ENCODE results near the gene PYGM.

Gene PYGM

GRCh38 chr11:64796757-64797541, 37.2 kb upstream of the PYGM start:
- no peak for TF ChIP-seq CTCF (IDR thresholded peaks at IDR 0.05; ENCODE audit: low read depth, low read length)
- no peak for DNase-seq (ENCODE audit: low read depth, low spot score)
- no peak overlapping the region for H3K4me3 ChIP-seq (ENCODE audit: low read depth, low read length)
- in situ Hi-C loops (cut with HindIII; ENCODE audit: low sequenced_read_pairs): no loop called here

- TF ChIP-seq CTCF (IDR thresholded peaks at IDR 0.05; ENCODE audit: low read depth, low read length): no peak
- in situ Hi-C loops (cut with HindIII; ENCODE audit: low sequenced_read_pairs): no loop called here
- no peak for DNase-seq (ENCODE audit: low read depth, low spot score)
- H3K4me3 ChIP-seq (ENCODE audit: low read depth, low read length): no peak overlapping the region
These were observed 36.4 kb upstream of the PYGM start for GRCh38 chr11:64796047-64796756.

GRCh38 chr11:64794526-64794925, 34.8 kb upstream of the PYGM start:
- DNase-seq (ENCODE audit: low read depth, low spot score): no peak
- H3K4me3 ChIP-seq (ENCODE audit: low read depth, low read length): no peak overlapping the region
- in situ Hi-C loops (cut with HindIII; ENCODE audit: low sequenced_read_pairs): no loop called here
- no peak for TF ChIP-seq CTCF (IDR thresholded peaks at IDR 0.05; ENCODE audit: low read depth, low read length)

- in situ Hi-C loops (cut with HindIII; ENCODE audit: low sequenced_read_pairs): no loop called here
- TF ChIP-seq CTCF (IDR thresholded peaks at IDR 0.05; ENCODE audit: low read depth, low read length): no peak
- H3K4me3 ChIP-seq (ENCODE audit: low read depth, low read length): no peak overlapping the region
- DNase-seq (ENCODE audit: low read depth, low spot score): no peak
These were observed 33.7 kb upstream of the PYGM start for GRCh38 chr11:64793271-64794160.

GRCh38 chr11:64792482-64792881, 32.7 kb upstream of the PYGM start:
- no peak for TF ChIP-seq CTCF (IDR thresholded peaks at IDR 0.05; ENCODE audit: low read depth, low read length)
- DNase-seq (ENCODE audit: low read depth, low spot score): no peak
- H3K4me3 ChIP-seq (ENCODE audit: low read depth, low read length): no peak overlapping the region
- in situ Hi-C loops (cut with HindIII; ENCODE audit: low sequenced_read_pairs): no loop called here

GRCh38 chr11:64791781-64792291, 32.1 kb upstream of the PYGM start:
- DNase-seq (ENCODE audit: low read depth, low spot score): no peak
- H3K4me3 ChIP-seq (ENCODE audit: low read depth, low read length): no peak overlapping the region
- in situ Hi-C loops (cut with HindIII; ENCODE audit: low sequenced_read_pairs): no loop called here
- TF ChIP-seq CTCF (IDR thresholded peaks at IDR 0.05; ENCODE audit: low read depth, low read length): no peak
